Left kidney (tissue), 2 donors: ENCODE data around the gene HOXA11. TPM values are rescaled to one million over a fixed set of nuclear protein-coding genes. Genes with fewer than 3 reads are reported as not detected.

Experiments used
- DNase-seq: peaks from one replicate; pipeline ENCODE4 v3.0.0-alpha.2; 2013
- polyA plus RNA-seq: library from polyadenylated mRNA; unstranded; fragments of 120-200 nt; gene quantifications from one replicate; pipeline ENCODE4 v1.2.1, GENCODE V29; 2013; ENCODE audit not compliant: insufficient read length

Gene HOXA11
- polyA plus RNA-seq, 1 donor = 32.2 TPM

DNA sequence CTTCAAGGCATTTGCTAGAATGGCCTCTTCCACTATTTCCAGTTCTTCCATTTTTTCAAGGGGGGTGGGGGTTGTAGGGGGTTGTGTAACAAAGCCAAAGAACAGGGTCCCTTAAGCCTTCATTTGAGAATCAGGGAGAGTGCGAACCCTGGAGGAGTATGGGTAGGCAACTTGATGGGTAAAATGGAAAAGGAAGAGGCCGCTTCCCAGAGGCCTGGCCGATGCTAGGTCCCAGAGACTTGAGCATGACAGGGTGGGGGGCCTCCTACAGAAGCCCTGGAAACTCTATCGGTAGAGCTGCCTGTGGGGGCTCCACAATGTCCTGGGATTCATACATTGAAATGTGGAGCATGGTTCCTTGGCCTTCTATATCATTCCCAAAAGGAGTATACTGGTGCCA lies 24.0 kb upstream of the HOXA11 start:
- no peak for DNase-seq

- no peak for DNase-seq
Observed at GRCh38 chr7:27207348-27207985, 22.4 kb upstream of the HOXA11 start.

DNA sequence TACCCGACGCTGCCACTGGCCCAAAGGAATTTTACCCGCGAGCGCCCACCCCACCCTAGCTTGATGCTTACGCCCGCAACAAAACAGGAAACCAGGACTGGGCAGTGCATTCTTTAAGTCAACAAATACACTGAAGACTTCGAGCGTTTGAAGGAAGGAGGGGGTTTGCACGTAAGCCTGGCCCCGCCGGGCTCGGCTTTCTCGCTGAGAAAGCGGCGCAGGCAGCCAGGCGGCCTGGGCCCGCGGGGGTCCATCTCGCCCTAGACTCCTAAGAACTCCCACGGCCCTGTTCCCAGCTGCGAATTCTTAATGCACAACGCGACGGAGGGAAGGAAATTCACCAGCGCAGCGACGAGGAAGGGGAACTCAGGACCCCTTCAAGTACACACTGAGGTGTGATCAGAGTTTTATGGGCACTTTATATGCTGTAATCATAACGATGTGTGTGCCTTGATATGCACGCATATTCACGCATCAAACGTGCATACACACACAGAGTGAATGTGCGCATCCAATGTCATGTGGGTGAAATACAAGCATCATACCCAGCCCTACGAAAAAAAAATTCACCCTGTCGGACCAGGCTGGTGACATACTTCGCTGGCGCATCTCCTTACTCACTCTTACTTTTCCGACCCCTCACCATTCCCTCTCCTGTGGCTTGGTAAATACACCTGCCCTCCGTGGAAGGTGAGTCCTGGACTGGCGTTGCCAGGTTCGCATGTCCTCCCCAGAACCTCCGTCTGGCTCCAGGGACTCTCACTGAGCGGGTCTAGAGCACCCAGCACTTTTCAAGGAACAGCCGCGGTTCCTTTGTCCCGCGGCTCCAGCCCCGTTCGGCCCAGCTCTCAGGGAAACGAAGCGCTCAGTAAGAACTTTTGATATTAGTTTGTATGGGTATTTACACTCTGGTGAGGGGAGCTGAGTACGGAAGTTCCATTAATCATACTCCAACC lies 20.6 kb upstream of the HOXA11 start:
- DNase-seq = peak; percentile 19

DNA sequence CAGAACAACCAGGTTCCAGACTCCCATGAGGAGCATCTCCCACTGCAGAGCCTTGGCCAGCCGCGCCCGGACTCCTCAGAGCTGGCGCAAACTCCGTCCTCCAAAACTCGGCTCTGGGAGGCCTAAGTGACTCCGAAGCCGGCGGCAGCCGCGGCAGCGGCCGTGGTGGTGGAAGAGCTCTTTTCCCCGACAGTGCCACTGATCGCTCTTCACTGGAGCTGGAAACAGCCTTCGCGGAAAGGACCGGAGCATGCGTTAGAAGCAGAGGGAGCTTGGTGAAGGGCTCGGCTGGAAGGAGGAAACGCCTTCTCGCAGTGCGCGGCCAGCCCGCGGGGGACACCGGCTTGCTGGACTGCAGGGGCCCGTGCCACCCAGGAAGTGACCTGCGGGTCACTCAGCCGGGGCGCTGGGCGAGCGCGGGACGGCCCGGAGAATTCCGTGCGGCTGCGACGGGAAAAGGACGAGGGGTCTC lies 19.9 kb upstream of the HOXA11 start:
- DNase-seq = peak; percentile 37

DNA sequence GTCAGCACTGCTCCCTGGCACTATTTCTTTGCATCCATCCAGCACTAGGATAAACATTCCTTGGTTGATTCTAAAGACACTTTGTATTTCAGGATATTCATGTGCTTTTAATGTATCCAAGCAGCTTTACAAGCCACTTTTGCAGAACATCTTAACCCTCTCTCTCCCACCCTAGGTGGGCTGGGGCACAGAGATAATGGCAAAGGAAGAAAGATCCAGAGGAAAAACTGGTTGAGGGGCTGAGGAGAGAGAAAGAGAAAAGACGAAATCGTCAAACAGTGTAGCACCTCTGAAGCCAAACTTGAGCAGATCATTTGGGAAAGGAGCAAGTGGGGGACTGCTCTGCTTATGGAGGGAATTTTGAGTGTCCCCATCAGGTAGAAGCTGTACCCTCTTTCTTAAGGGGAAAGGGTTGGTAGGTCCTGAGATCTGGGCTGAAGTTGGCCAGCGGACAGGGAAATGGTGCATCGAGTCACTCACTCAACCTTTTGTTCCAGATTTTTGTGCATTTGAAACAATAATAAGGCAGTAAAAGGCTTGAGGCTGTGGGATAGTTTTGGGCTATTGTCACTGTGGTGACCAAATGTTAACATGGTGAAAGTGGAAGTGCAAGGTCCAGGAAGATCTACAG lies 19.0 kb upstream of the HOXA11 start:
- DNase-seq = no peak

DNA sequence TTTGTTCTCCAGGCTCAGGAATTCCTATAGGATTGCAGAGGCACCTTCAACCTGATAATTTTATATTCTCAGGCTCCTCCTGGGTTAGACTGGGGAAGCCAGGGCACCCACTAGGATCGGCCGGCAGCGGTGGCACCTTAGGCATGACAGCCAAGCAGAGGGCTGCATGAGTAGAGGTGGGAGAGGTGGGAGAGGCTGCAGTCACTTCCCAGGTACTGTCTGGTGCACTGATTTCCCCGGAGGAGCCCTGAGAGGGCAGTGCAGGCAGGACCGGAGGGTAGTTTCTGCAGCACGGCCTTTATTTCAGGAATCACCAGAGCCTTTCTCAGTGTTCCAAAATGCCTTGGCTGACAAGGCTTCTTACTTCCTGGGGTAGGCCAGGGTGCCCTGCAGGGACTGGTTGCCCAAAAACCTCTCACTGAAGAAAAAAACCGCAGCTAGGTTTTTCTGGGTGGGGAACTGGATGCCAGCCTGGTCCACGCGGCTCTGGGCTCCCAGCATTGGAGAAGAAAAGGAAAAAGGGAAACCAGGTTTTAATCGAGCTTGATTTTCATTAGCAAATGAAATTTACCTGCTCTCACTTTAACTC lies 18.4 kb upstream of the HOXA11 start:
- no peak for DNase-seq

DNA sequence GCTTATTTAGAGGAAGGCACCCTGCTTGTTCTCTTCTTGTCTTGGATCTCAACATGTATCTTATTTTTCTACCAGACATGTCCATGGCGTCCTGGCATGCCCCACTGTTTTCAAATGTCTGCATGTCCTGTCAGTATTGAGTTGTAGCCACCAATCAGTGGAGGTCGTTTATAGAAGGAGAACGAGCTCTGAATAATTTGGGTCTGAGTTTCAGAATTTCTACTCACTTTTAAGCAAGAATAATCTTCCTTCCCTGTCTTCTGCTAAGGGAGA lies 17.8 kb upstream of the HOXA11 start:
- no peak for DNase-seq

- DNase-seq = peak; percentile 22
Observed at GRCh38 chr7:27202018-27202861, 17.2 kb upstream of the HOXA11 start.

DNA sequence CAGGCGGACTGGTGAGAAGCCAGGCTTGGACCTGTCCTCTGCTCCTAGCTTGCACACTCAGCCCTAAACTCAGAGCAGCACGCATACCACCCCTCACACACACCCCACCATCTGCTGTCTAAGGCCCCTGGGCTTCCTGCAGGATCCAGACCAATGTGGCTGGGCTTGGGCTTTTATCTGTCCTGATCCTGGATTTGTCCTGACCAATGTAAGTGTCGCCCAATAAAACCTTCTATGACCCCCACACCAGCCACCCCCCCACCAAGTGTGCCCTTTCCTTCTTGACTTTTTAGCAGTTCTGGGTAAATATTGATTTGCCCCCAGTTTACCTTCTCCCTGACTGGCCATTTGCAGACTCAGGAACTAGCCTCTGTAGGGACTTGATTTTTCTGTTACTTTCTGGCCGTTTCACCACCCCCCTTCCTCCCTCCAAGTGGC lies 16.6 kb upstream of the HOXA11 start:
- no peak for DNase-seq

DNA sequence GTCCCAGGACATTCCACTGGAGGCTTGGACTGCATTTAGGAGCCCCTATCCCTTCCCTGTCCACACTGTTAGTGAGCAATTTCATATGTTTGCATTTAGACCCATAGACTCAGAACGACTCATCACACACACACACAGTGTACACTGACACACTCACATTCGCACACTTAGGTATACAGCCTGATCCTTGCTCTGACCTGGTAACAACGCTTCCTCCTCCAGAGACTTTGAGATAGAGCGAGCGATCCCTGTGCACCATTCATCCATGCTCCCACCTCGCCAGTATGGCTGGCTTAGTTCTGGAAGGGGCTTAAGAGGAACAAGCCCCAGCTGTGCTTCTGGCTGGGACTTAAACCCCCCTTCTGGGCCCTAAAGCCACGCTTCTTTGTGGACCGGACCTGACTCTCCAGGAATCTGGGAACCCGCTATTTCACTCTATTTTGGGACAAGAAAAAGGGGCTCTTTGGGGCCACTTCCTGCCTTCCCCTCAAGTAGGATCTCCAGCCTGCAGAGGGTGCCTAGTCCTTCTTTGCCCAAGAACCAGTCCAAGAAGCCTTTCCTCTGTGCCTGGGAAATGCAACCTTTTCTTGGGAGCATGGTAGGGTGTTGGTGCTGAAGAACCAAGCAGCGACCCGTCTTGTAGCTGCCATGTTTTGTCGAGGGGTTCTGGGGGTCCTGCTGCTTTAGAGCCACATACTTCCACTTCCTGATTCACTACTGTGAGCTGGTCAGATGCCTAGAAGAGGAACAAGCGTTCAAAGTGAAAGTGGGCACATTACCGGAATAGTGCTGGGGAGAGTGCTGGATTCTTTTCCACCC lies 15.9 kb upstream of the HOXA11 start:
- no peak for DNase-seq

- peak; percentile 30 for DNase-seq
Observed at GRCh38 chr7:27199849-27200760, 15.1 kb upstream of the HOXA11 start, which contains the start of gene HOXA13. TSS of gene HOXA13 (minus strand) at chr7:27200091. CDS start at chr7:27200077, 14 bp downstream.

DNA sequence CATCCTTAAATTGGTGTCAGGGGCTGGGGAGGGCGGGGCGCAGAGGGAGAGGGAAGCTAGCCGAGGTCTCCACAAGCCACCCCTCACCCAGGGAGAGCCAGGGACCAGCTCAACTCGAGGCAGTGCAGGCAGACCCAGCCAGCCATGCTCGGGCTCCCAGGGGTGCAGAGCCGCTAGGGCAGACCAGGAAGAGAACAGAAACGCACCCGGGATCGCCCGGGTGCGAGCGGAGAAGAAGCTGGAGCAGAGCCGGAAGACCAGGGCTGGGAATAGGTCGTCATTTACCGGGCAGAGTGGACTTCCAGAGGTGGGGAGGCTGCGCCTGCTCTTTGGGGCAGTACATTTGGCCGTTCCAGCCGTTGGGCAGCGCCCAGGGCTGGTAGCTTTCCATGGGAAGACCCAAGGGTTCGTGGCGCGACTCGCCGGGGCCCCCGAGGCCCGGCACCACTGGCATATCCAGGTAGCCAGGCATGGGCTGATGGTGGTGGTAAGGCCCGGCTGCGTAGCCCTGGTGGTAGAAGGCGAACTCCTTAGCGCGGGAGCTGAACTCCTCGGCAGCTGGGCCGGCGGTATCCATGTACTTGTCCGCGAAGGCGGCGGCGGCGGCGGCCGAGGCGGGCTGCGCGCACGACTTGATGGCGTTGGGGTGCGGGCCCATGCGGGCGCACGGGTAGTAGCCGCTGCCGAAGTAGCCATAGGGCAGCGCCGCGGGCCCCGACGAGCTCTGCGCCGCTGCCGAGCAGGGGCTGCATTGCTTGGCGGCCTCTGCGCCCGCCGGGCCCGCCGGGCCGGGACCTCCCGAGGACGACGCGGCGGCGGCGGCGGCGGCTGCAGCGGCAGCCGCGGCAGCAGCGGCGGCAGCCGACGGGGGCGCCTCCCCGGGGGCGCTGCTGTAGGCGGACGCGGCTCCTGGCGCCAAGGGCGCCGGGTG lies 14.1 kb upstream of the HOXA11 start:
- DNase-seq = peak; percentile 28

- DNase-seq = peak; percentile 18
Observed at GRCh38 chr7:27198138-27198841, 13.3 kb upstream of the HOXA11 start.

DNA sequence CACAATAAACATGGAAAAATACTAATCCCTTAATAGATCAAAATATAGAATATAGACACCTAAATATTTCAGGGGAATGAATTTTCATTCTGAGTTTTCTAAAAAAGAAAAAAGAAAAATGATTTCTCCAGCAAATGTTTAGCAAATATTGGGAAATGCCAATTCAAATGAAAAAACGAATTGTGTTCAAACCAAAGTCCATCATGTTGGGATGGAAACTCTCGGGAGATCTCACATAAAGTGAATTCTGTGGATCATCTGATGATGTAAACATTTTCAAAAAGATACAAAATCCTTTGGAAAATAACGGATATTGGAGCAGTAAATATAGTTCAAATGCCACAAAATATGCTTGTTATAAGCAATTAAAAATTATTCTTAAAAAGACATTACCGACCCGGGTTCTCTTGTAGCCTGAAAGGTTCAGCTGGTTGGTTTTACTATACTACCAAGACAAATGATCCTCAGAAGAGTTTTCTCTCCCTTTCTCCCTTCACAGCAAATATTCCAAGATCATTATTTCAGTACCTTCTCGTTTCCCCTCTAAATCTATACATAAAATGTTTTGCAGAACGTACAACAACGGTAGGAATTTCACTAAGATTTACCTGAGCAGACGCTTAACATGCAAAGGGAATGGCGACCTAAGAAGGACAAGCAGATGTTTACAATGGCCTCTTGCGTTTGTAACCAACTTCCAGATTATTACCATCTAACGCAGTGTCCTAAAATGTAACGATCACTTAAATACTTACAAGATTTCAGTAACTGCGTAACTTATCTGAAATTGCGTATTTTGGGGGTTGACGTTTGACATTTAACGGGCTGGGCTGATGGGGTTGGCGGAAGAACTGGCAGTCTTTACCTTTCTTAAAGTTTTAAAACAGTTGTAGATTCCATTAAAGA lies 12.4 kb upstream of the HOXA11 start:
- DNase-seq = peak; percentile 33

DNA sequence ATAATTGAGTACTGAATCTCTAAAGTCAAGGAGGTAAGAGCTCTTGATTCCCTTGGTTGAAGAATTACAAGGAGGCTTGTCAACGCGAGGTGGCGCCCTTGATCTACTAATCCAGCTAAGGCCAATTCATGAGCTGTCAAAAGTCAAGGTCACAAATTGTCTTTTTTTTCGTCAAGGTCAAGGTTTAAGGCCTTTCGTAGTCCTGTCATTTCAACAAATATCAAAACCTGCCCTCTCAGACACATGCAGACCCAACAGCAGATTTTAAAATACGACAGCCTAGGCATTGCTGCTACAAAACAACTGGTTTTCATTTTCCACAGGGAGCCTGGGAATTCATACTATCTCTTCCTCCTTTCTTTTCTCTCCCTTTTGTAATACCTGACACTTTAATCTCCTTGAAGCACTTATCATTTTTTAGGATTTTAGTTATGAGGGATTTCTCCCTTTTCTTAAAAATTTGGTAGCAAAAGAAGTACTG lies 11.3 kb upstream of the HOXA11 start:
- DNase-seq = peak; percentile 85

DNA sequence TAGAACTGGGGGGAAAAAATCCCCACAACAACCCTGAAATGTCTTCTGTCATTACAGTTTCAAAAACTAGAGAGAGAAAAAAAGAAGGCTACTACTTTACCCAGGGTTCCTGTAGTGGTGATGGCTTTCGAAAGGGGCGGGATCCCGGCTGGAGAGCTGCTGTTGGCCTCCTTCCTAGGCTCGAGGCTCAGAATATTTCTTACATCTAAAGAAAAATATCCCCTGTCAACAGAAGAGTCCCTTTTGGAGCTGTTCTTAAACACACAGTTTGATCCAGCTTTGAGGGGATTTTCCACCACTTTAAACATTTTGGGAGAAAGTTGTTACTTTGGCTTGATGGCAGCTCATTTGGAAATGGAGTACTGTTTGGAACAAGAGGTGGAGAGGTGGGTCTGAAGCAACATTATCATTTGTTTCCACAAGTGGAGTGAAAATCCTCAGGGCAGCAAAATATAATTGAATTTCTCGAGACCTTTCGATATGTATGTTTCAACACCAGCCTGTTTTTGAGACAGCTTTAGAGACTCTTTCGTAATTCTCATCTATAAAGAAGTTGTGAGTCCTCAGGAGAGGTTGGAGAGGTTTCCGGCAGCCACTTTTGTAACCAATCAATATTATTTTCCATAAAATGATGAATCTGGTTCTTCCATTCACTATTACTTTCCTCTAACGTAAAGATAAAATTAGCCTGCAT lies 9.8 kb upstream of the HOXA11 start:
- DNase-seq = peak; percentile 12
